ENCODE measurements around the gene FBXW11. TPM values are rescaled to one million over a fixed set of nuclear protein-coding genes. Genes with fewer than 3 reads are reported as not detected.

The FBXW11 gene
- total RNA-seq, 1 donor from 2014 or later = 62.1 TPM

DNA sequence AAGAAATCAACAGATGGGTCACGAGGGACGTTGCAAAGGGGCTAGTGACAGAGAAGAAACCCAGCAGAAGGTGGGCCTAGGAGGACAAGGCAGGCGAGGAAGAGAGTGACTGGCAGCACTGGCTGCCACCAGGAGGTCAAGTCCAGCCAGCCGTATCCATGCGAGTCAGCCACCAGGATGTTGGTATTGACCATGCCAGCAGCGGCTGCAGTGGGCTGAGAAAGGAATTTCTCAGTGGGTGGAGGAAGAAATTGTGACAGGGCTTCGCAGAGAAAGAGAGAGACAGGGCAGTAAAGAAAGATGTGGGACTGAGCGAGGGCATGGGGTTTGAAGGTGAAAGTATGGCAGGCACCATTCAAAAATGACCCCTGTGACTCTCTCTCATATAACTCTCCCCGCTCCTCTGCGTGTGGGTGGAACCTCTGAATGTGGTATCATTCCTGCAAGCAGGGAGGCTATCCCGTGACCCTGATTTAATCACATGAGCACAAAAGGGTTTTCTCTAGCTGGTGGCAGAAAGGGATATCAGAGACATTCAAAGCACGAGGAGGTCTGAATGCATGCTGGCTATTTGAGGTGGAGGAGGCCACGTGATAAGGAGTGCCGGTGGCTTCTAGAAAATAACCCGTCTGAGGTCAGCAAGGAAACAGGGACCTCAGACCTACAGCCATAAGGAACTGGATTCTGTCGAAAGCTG lies 45.4 kb upstream of the FBXW11 start:
- H3K9me3 Mint-ChIP-seq = no peaks in the 10 kb centered on the region
- H3K4me3 Mint-ChIP-seq = no peak overlapping the region
- H3K27ac Mint-ChIP-seq = no peak overlapping the region
- peaks cover 3% of the 10 kb centered on the region for H3K36me3 Mint-ChIP-seq
- H3K4me1 Mint-ChIP-seq = peaks cover 4% of the 10 kb centered on the region
- DNase-seq (ENCODE audit: low spot score in 2 of 2, unreplicated experiment in 2 of 2) = no peak
- TF ChIP-seq, protein P1, sequence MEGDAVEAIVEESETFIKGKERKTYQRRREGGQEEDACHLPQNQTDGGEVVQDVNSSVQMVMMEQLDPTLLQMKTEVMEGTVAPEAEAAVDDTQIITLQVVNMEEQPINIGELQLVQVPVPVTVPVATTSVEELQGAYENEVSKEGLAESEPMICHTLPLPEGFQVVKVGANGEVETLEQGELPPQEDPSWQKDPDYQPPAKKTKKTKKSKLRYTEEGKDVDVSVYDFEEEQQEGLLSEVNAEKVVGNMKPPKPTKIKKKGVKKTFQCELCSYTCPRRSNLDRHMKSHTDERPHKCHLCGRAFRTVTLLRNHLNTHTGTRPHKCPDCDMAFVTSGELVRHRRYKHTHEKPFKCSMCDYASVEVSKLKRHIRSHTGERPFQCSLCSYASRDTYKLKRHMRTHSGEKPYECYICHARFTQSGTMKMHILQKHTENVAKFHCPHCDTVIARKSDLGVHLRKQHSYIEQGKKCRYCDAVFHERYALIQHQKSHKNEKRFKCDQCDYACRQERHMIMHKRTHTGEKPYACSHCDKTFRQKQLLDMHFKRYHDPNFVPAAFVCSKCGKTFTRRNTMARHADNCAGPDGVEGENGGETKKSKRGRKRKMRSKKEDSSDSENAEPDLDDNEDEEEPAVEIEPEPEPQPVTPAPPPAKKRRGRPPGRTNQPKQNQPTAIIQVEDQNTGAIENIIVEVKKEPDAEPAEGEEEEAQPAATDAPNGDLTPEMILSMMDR (IDR thresholded peaks at IDR 0.05; ENCODE audit: unreplicated experiment) = no peak
- H3K27me3 Mint-ChIP-seq (ENCODE audit: low read depth) = no peaks in the 10 kb centered on the region

DNA sequence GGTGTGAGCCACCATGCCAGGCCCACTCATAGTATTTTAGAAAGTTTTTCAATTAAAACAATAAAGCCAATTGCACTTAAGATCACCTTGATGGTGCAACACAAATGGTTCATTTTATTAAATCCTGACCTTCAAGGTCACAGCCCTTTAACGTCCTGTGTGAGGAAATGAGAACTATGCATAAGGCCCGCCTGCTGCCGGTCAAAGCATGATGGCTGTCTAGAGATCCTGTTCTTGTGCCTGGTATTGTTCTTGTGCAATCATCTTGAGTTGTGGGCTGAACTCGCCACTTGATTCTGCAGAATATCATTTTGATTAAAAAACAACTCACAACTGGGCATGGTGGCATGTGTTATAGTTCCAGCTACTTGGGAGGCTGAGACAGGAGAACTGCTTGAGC lies 43.6 kb upstream of the FBXW11 start:
- H3K4me3 Mint-ChIP-seq = no peak overlapping the region
- peaks cover 4% of the 10 kb centered on the region for H3K36me3 Mint-ChIP-seq
- no peaks in the 10 kb centered on the region for H3K9me3 Mint-ChIP-seq
- peaks cover 4% of the 10 kb centered on the region for H3K4me1 Mint-ChIP-seq
- no peak for DNase-seq (ENCODE audit: low spot score in 2 of 2, unreplicated experiment in 2 of 2)
- H3K27ac Mint-ChIP-seq = no peak overlapping the region
- TF ChIP-seq, protein P1 (IDR thresholded peaks at IDR 0.05; ENCODE audit: unreplicated experiment) = no peak
- no peaks in the 10 kb centered on the region for H3K27me3 Mint-ChIP-seq (ENCODE audit: low read depth)

DNA sequence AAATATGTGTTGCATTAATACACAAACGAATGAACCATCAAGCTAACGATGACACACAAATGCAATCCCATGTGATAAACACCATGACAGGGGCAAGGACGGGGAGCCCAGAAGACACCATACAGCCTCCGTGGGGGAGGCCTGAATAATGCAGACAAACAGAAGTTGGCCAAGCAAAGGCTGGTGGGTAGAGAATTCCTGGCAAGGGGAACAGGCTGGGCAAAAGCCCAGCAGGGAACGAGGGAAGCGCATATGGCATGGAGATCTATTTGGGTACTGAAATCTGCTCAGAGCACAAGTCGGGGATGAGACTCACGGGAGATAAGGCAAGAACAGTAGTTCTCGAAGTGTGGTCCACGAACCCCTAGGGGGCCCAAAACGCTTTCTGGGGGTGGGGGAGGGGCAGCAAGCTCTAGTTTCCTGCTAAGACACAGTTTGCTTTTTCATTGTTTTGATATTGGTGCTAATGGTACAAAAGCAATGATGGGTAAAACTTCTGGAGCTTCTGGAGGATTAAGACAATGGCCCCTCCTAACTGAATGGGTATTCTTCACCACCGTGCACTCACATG lies 42.9 kb upstream of the FBXW11 start:
- H3K4me1 Mint-ChIP-seq = peaks cover 4% of the 10 kb centered on the region
- no peak overlapping the region for H3K27ac Mint-ChIP-seq
- no peaks in the 10 kb centered on the region for H3K27me3 Mint-ChIP-seq (ENCODE audit: low read depth)
- no peaks in the 10 kb centered on the region for H3K9me3 Mint-ChIP-seq
- no peak for DNase-seq (ENCODE audit: low spot score in 2 of 2, unreplicated experiment in 2 of 2)
- TF ChIP-seq, protein P1 (IDR thresholded peaks at IDR 0.05; ENCODE audit: unreplicated experiment) = no peak
- no peak overlapping the region for H3K4me3 Mint-ChIP-seq
- H3K36me3 Mint-ChIP-seq = peaks cover 5% of the 10 kb centered on the region

DNA sequence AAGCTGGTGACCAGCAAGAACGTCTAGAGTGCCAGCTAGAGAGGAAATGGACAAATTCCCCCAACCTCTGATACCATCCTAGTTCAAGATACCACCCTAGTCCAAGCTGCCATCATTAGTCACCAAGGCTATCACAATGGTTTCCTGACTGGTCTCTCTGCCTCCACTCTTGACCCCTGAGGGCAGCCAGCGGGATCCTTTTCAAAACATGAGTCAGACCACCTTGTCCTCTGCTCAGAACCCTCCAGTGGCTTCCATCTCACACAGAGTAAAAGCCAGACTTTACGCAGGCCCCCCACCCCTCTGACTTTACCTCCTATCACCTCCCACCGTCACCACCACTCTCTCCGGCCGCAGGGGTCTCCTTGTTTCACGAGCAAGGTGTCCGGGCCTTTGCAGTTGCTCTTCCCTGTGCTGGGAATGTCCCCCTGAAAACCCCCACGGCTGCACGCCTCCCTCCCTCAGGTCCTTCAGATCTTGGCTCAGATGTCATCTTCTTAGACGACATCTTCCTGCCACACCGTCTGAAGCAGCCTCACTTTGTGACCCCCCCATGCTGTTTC lies 42.2 kb upstream of the FBXW11 start:
- Mint-ChIP-seq H3K9me3 (no peaks in the 10 kb centered on the region), H3K27me3 (ENCODE audit: low read depth) (no peaks in the 10 kb centered on the region), H3K4me3 (no peak overlapping the region), H3K4me1 (peaks cover 4% of the 10 kb centered on the region), H3K36me3 (peaks cover 5% of the 10 kb centered on the region), H3K27ac (no peak overlapping the region)
- TF ChIP-seq, protein P1 (IDR thresholded peaks at IDR 0.05; ENCODE audit: unreplicated experiment) = no peak
- no peak for DNase-seq (ENCODE audit: low spot score in 2 of 2, unreplicated experiment in 2 of 2)

DNA sequence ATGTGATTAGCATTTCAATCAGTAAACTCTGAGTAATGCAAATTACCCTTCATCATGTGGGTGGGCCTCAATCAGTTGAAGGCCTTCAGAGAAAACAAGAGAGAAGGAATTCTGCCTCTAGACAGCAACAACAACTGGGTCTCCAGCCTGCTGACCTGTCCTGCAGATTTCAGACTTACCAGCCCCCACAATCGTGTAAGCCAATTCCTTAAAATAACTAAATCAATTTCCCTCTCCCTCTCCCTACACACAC lies 41.7 kb upstream of the FBXW11 start:
- TF ChIP-seq, protein P1 (IDR thresholded peaks at IDR 0.05; ENCODE audit: unreplicated experiment) = no peak
- DNase-seq (ENCODE audit: low spot score in 2 of 2, unreplicated experiment in 2 of 2) = no peak
- Mint-ChIP-seq H3K4me3 (no peak overlapping the region), H3K27ac (no peak overlapping the region), H3K4me1 (peaks cover 4% of the 10 kb centered on the region), H3K36me3 (peaks cover 5% of the 10 kb centered on the region), H3K27me3 (ENCODE audit: low read depth) (no peaks in the 10 kb centered on the region), H3K9me3 (no peaks in the 10 kb centered on the region)
